Peyer's patch (tissue), 4 donors: Measurements from ENCODE around the gene SH3BGRL3. TPM values are rescaled to one million over a fixed set of nuclear protein-coding genes. Genes with fewer than 3 reads are reported as not detected.
"Not testable (repeated sequence)": the region's sequence is repeated elsewhere in the genome, so short reads cannot be mapped to it uniquely, and the experiment has no call there.

Experiments used
- DNase-seq, 3 donors: peaks; one replicate each; pipeline ENCODE4 v3.0.0-alpha.2; 2017 to 2019
- H3K27ac ChIP-seq, 4 donors: fragments of 200-600 bp; sonication (generic); one replicate each; pipeline ENCODE4 v1.5.1; 2016 to 2019
- H3K27me3 ChIP-seq, 2 donors: fragments of 200-600 bp; sonication (generic); one replicate each; pipeline ENCODE4 v1.5.1; 2019
- H3K36me3 ChIP-seq, 3 donors: fragments of 200-600 bp; sonication (generic); one replicate each; pipeline ENCODE4 v1.5.1; 2016 to 2019
- H3K4me1 ChIP-seq, 4 donors: fragments of 200-600 bp; sonication (generic); one replicate each; pipeline ENCODE4 v1.5.1; 2016 to 2019
- H3K4me3 ChIP-seq, 4 donors: fragments of 200-600 bp; sonication (generic); 1 replicate in 3 of 4; 2 replicates in 1 of 4; pipeline ENCODE4 v1.5.1; 2016 to 2019; ENCODE audit warnings: mild to moderate bottlenecking in 1 of 4
- H3K9me3 ChIP-seq, 4 donors: fragments of 200-600 bp; sonication (generic); one replicate each; pipeline ENCODE4 v1.5.1; 2016 to 2019; ENCODE audit warnings: mild to moderate bottlenecking in 1 of 4
- CTCF ChIP-seq, 6 experiments: fragments of 450-650 bp in 4 of 6; fragments of 200-600 bp in 2 of 6; sonication (generic) in 1 of 6; IDR thresholded peaks; one replicate each; pipeline ENCODE4 v1.5.1; 2017 to 2019; ENCODE audit warnings: antibody characterized with exemption in 6 of 6, mild to moderate bottlenecking in 3 of 6, moderate library complexity in 1 of 6
- POLR2A ChIP-seq, 2 donors: fragments of 450-650 bp; IDR thresholded peaks; one replicate each; pipeline ENCODE4 v1.5.1; 2017; ENCODE audit warnings: antibody characterized with exemption in 2 of 2, mild to moderate bottlenecking in 2 of 2, moderate library complexity in 2 of 2
- total RNA-seq, 4 donors: library from RNA; depleted of rRNA; stranded (reverse); fragments of >200 nt; gene quantifications; one replicate each; pipeline ENCODE4 v1.1.0, GENCODE V29; 2016

SH3BGRL3 gene
- total RNA-seq, 4 donors from 2014 or later, result 62.7 to 91.8 (median 89.6) TPM

- no peaks in the 10 kb centered on the region for H3K9me3 ChIP-seq
- H3K4me3 ChIP-seq, result no peak overlapping the region
- no peaks in the 10 kb centered on the region for H3K36me3 ChIP-seq
- peak; percentile 49 to 70 (median 64) for DNase-seq
- peaks cover 0 to 66% (median 52%) of the 10 kb centered on the region in 4 donors for H3K4me1 ChIP-seq
- TF ChIP-seq POLR2A (IDR thresholded peaks at IDR 0.05) (no peak), CTCF (IDR thresholded peaks at IDR 0.05) (no peak)
- no peaks in the 10 kb centered on the region for H3K27me3 ChIP-seq
- peak overlapping the region; percentile 73 to 91 (median 85) for H3K27ac ChIP-seq
Measured at GRCh38 chr1:26290882-26291261, 11.0 kb downstream of the SH3BGRL3 start.

- no peaks in the 10 kb centered on the region for H3K9me3 ChIP-seq
- TF ChIP-seq CTCF (IDR thresholded peaks at IDR 0.05), result no peak
- no peak for TF ChIP-seq POLR2A (IDR thresholded peaks at IDR 0.05)
- no peak for DNase-seq
- no peak overlapping the region for H3K4me3 ChIP-seq
- no peaks in the 10 kb centered on the region for H3K36me3 ChIP-seq
- H3K27me3 ChIP-seq, result no peaks in the 10 kb centered on the region
- H3K4me1 ChIP-seq, result peaks cover 0 to 60% (median 47%) of the 10 kb centered on the region in 4 donors
- H3K27ac ChIP-seq, result peak overlapping the region; percentile 73 to 91 (median 85)
Measured at GRCh38 chr1:26291433-26291832, 11.5 kb downstream of the SH3BGRL3 start.

- TF ChIP-seq CTCF (IDR thresholded peaks at IDR 0.05) (no peak), POLR2A (IDR thresholded peaks at IDR 0.05) (no peak)
- H3K36me3 ChIP-seq, result no peaks in the 10 kb centered on the region
- no peaks in the 10 kb centered on the region for H3K27me3 ChIP-seq
- no peak overlapping the region for H3K4me3 ChIP-seq
- H3K9me3 ChIP-seq, result no peaks in the 10 kb centered on the region
- H3K27ac ChIP-seq, result peak overlapping the region in 3 of 4 donors; percentile 85 to 91 (median 85)
- H3K4me1 ChIP-seq, result peaks cover 0 to 55% (median 42%) of the 10 kb centered on the region in 4 donors
- no peak for DNase-seq
Measured at GRCh38 chr1:26291939-26292338, 12.1 kb downstream of the SH3BGRL3 start.

GRCh38 chr1:26292735-26293134 is 12.8 kb downstream of the SH3BGRL3 start:
- not testable (repeated sequence) for H3K4me3 ChIP-seq, H3K36me3 ChIP-seq, H3K27me3 ChIP-seq, H3K9me3 ChIP-seq, DNase-seq
- Histone ChIP-seq H3K27ac (peak overlapping the region in 1 of 4 donors; percentile 91), H3K4me1 (peaks cover 0 to 54% (median 40%) of the 10 kb centered on the region in 4 donors)

- H3K36me3 ChIP-seq, result no peaks in the 10 kb centered on the region
- DNase-seq, result no peak
Measured at GRCh38 chr1:26293911-26294463, 14.1 kb downstream of the SH3BGRL3 start.

More at GRCh38 chr1:26293911-26294463, 14.1 kb downstream of the SH3BGRL3 start:
- Histone ChIP-seq H3K27me3 (no peaks in the 10 kb centered on the region), H3K4me3 (no peak overlapping the region), H3K27ac (no peak overlapping the region), H3K4me1 (peaks cover 0 to 41% (median 28%) of the 10 kb centered on the region in 4 donors), H3K9me3 (no peaks in the 10 kb centered on the region)
- TF ChIP-seq CTCF (IDR thresholded peaks at IDR 0.05) (no peak), POLR2A (IDR thresholded peaks at IDR 0.05) (no peak)
